CD4-positive, alpha-beta T cell treated with Interleukin-15 for 1 hour (primary cell): ENCODE measurements around the gene SLC9A9.

Experiments
- DNase-seq: peaks from one replicate; pipeline ENCODE4 v3.0.0-alpha.2; 2020

Gene SLC9A9

DNA sequence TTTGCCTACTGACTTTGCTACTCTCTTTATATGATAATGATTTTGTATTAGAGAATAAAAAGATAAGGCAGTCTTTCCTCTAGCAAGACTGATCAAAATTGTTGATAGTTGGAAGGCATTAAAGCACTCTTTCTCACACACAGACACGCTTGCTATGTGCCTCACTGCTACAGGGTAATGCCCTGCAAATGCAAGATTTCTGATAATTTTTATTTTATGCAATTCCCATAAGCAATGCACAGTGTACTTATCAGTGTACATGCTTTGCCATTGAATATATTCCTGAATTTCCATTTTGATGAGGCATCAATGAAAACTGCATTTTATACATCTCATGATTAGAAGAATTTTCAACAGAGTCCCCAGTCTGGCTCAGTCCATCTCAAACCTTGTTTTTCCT is 465.5 kb downstream of the SLC9A9 start:
- DNase-seq, result no peak

DNA sequence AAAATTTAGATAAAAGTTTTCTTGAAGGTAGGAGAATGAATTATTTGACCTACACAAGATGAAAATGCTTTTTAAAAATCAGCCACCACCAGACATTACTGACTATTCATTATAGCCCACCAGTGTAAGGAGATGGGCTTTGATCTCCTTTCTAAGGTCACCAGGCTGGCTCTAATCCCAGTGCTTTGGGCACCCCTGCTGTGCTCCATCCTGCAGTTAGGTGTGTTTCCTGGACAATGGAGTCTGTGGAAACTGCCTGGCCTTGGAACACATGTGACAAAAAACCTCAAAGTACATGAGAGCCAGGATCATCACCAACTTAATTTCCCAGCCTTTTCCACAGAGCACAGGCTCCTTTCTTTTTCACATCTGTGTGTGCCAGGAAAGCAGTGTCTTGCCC is 467.8 kb downstream of the SLC9A9 start:
- no peak for DNase-seq

DNA sequence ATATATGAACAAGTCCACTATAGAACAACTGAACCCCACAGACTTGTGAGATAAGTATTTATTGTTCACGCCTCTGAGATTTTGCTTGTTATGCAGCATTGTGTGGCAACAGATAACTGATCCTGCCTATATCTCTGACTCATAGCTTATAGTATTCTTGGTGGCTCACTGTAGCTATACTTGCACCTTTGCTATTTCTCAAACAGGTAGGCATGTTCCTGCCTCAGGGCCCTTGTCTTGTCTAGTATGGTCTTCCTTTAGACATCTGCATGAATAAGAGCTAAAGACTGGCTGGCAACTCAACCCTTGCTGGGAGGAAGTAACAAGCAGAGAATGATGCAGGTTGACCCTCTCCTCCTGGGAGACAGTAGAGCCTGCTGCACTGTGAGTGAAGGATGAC is 472.6 kb downstream of the SLC9A9 start:
- no peak for DNase-seq

- DNase-seq, result no peak
Measured at GRCh38 chr3:143367171-143367570, 481.1 kb downstream of the SLC9A9 start.

GRCh38 chr3:143366672-143367071 is 481.6 kb downstream of the SLC9A9 start:
- DNase-seq, result no peak

DNA sequence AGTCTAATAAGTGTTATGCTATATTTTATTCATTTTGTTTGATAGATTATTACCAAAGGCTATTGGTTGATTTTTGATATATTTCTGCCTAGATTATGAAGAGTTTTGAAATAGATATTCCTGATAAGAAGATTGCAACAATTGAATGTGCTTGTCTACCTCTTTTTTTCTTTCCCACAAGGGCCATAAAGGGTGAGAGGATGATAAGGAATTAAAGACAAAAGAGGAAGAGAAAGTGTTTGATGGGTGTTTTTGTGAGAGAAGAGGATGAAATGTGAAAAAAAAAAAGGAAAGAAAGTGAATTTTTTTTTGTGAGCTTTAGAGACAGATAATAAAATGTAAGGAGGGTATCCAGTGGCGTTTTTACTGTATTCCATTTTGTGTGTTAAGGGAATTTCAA is 484.3 kb downstream of the SLC9A9 start:
- no peak for DNase-seq

DNA sequence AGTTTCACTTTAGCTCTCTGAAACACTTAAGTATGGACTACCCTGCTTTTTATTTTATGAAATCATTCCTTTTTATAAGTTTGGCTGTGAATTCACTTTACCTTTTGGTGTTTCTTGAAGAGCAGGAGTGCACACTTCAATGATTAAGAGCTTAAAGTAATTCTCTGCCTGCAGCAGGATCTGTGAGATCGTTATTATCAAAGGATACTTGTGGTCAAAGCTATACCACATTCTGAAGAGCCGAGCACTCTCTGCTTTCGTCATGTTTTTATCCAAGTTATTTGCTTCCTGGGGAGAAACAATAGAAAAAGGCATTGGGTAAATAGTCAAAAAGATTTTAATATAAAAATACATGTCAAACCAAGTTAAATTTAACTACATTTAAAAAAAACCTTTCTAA is 485.0 kb downstream of the SLC9A9 start:
- no peak for DNase-seq

- DNase-seq, result no peak
Measured at GRCh38 chr3:143362115-143362991, 485.9 kb downstream of the SLC9A9 start.

DNA sequence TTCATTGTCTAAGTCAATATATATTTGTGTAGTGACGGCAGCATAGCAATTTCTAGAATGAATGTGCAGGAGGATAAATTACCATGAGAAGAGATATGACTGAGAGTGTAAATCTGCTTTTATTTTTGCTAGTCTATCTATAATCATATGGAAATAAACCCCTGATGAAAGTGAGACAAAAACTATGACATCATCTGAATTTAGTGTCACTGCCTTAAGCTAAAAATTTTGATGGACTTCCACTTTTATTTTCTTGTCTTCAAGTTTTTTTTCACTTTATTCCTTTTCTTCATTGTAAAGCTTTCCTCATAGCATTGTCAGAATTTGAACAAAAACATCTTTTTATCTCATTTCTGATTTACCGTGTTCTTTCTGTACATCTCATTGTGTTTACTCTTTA is 486.7 kb downstream of the SLC9A9 start:
- no peak for DNase-seq

GRCh38 chr3:143360244-143360643 is 488.0 kb downstream of the SLC9A9 start:
- no peak for DNase-seq

- no peak for DNase-seq
Measured at GRCh38 chr3:143358793-143359491, 489.3 kb downstream of the SLC9A9 start.

GRCh38 chr3:143358155-143358792 is 490.0 kb downstream of the SLC9A9 start:
- DNase-seq, result no peak

- DNase-seq, result no peak
Measured at GRCh38 chr3:143357700-143358099, 490.6 kb downstream of the SLC9A9 start.

GRCh38 chr3:143356839-143357238 is 491.4 kb downstream of the SLC9A9 start:
- DNase-seq, result no peak

DNA sequence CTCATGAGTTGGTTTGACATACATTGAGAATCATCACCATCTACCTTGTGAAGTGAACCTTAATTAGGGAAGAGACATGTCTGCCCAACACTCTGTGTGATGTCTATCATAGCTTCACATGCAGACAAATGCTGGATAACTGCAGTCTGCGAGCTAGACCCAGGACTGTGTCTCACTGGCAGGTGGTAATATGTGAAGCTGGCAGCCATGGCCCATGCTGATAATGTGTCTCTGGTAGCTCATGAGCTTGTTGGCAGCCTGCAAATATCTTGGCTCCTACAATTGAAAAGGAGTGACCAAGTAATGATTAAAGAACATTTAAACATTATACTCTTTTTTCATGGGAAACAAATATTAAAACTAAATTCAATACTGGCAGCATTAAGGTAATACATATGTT is 493.9 kb downstream of the SLC9A9 start:
- no peak for DNase-seq

DNA sequence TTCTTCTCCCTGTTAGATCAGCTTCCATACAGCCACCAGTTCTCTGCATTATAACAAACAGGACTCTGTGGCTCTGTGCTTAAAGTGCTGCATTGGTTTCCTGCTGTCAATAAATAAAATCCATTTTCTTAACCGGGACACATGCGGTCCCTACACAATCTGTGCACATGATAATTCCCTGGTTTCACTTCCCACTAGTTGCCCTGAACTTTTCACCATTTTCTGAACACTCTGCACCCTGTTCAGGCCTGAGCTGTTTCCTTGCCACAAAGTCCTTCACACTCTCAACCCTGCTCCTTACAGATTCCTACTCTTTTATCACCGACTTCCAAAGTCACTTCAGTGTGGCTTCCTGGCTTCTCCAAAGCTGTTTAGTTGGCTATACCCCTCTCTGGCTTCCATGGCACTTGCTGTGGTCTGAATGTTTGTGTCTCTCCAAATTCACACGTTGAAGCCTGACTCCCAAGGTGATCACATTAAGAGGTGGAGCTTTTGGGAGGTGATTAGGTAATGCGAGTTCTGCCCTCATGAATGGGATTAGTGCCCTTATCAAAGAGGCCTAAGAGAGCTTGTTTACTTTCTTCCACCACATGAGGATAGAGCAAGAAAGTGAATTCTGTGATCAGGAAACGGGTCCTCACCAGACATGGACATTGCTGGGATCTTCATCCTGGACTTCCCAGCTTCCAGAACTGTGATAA is 495.3 kb downstream of the SLC9A9 start:
- no peak for DNase-seq

GRCh38 chr3:143351895-143352608 is 496.2 kb downstream of the SLC9A9 start:
- DNase-seq, result no peak

DNA sequence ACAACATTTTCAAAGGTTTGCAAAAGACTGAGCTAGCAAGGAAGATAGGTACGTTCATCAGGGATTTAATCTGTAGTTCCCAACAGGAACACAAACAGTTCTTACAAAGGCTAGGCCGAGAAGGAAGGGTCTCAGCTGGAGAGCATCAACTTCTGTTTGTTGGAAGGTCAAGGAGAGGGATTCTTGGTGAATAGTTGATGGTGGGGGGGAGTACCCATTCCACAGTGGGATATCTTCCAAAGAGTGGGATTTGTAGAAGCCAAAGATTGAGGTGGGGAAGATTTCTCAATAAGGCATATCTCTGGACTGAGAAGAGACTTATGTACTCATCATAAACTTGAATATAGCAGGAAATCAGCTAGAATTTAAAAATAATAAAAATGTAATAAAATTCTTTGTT is 496.9 kb downstream of the SLC9A9 start:
- DNase-seq, result no peak

- no peak for DNase-seq
Measured at GRCh38 chr3:143349455-143349854, 498.8 kb downstream of the SLC9A9 start.

DNA sequence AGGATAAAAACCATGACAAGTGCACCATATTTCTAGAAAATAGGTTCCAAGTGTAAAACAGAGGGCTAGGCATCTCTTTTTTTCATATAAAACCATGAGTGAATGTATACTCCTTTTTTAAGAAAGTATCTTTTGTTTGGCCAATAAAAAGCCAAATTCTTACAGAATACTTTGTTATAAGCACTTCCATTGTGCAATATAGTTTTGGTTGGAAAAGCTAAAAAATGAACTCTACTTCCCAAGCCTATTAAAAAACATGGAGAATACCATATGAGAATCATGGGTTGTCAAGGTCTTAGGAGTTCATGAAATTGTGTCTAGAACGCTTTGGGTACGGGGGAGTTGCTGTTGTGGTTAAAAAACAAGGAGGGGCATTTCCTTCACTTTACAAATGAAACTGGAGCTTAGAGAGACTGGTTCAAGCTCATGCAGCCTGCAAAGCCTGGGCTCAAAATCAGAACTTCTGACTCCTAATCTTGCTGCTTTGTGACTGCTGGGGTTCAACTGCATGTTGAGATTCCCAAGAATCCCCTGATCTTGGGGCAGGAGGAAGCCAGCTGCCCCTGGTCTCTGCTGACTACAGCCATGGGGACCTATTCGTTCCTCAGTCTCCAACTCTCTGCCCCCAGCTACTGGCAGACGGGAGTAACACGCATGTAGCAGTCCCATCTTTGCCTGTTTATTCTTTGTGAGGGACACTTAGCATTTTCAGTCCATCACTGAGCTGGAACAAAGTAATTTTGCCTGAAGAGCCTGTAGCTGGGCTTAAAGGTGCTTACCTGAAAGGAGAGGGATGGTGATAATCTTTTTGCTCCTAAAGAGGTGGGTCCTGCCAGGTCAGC is 499.6 kb downstream of the SLC9A9 start:
- DNase-seq, result no peak

- DNase-seq, result no peak
Measured at GRCh38 chr3:143344516-143345165, 503.6 kb downstream of the SLC9A9 start.
